GM18858 (cell line): ENCODE measurements around the gene WLS.
"Not testable (repeated sequence)": the region's sequence is repeated elsewhere in the genome, so short reads cannot be mapped to it uniquely, and the experiment has no call there.

Experiments used
- ATAC-seq: cut with Tn5 transposase; IDR thresholded peaks from one replicate; pipeline ENCODE4 v1.9.1; 2021; ENCODE audit not compliant: unreplicated experiment

The WLS gene

GRCh38 chr1:68232289-68233148 lies at the start of gene WLS:
WLS (minus strand) TSS chr1:68232523; CDS start chr1:68232299, 224 bp downstream.
- ATAC-seq: no peak

GRCh38 chr1:68280286-68280685 lies 48.0 kb upstream of the WLS start:
- no peak for ATAC-seq

GRCh38 chr1:68279846-68280245 lies 47.5 kb upstream of the WLS start:
- ATAC-seq: no peak

GRCh38 chr1:68278221-68278620 lies 45.9 kb upstream of the WLS start:
- no peak for ATAC-seq

- ATAC-seq: no peak
Observed at GRCh38 chr1:68276448-68276847, 44.1 kb upstream of the WLS start.

GRCh38 chr1:68273530-68273929 lies 41.2 kb upstream of the WLS start:
- no peak for ATAC-seq

- no peak for ATAC-seq
Observed at GRCh38 chr1:68271596-68271995, 39.3 kb upstream of the WLS start.

GRCh38 chr1:68270951-68271350 lies 38.6 kb upstream of the WLS start:
- no peak for ATAC-seq

- no peak for ATAC-seq
Observed at GRCh38 chr1:68269637-68270430, 37.5 kb upstream of the WLS start.

- no peak for ATAC-seq
Observed at GRCh38 chr1:68268896-68269483, 36.7 kb upstream of the WLS start.

- ATAC-seq: not testable (repeated sequence)
Observed at GRCh38 chr1:68256824-68257223, 24.5 kb upstream of the WLS start.

- no peak for ATAC-seq
Observed at GRCh38 chr1:68255301-68255700, 23.0 kb upstream of the WLS start.

GRCh38 chr1:68254667-68255226 lies 22.4 kb upstream of the WLS start:
- no peak for ATAC-seq

GRCh38 chr1:68237040-68237439 lies 4.7 kb upstream of the WLS start:
- ATAC-seq: no peak

GRCh38 chr1:68234094-68234493 lies 1.8 kb upstream of the WLS start:
- ATAC-seq: no peak

- no peak for ATAC-seq
Observed at GRCh38 chr1:68233202-68233601, 879 bp upstream of the WLS start.

GRCh38 chr1:68231627-68232288 lies 565 bp downstream of the WLS start:
- ATAC-seq: no peak

GRCh38 chr1:68230901-68231626 lies 1.3 kb downstream of the WLS start:
- ATAC-seq: no peak

- ATAC-seq: no peak
Observed at GRCh38 chr1:68230484-68230802, 1.9 kb downstream of the WLS start.
